ENCODE data around the gene NTPCR.

NTPCR gene

DNA sequence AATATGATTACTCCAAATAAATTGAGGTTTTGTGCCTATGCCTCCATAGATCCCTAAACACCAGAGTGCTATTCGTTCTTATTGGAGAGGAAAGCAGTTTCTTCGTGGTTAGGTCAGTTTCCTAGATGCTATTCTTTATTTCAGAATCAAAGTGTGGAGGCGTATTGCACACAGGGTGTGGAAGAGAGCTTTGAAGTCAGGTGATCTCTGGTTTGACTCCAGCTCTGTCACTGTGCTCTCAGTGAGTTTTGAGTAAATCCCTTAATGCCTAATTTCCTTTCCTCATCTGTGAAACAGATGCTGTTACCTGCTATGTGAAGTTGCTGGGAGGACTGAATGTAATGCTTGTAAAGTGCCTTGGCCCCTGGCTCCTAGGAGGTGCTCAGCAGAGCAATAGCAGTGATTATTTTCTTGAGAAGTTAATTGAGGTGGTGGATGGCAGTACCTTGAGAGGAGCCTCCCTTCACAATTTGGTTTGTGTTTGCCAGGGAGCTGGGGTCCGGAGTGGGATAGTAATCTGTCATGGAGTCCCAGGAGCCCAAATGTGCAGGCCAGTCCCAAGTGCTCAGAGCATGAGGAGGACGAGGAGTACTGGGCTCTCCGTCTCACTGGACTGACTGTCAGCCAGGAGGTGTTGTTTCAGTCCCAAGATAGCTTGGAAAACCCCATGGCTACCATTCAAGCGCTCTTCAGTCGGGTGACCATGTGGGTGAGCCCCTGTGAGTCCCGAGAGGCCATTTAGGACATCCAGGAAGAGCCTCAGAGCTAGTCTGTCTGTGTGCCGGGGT is 14.9 kb downstream of the NTPCR start:
- TF ChIP-seq, protein P1, sequence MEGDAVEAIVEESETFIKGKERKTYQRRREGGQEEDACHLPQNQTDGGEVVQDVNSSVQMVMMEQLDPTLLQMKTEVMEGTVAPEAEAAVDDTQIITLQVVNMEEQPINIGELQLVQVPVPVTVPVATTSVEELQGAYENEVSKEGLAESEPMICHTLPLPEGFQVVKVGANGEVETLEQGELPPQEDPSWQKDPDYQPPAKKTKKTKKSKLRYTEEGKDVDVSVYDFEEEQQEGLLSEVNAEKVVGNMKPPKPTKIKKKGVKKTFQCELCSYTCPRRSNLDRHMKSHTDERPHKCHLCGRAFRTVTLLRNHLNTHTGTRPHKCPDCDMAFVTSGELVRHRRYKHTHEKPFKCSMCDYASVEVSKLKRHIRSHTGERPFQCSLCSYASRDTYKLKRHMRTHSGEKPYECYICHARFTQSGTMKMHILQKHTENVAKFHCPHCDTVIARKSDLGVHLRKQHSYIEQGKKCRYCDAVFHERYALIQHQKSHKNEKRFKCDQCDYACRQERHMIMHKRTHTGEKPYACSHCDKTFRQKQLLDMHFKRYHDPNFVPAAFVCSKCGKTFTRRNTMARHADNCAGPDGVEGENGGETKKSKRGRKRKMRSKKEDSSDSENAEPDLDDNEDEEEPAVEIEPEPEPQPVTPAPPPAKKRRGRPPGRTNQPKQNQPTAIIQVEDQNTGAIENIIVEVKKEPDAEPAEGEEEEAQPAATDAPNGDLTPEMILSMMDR (conservative IDR thresholded peaks at IDR 0.05) = no peak
- H3K27ac ChIP-seq = no peak overlapping the region

GRCh38 chr1:232965912-232966217 is 15.5 kb downstream of the NTPCR start:
- TF ChIP-seq, protein P1 (conservative IDR thresholded peaks at IDR 0.05) = no peak
- no peak overlapping the region for H3K27ac ChIP-seq

GRCh38 chr1:232966663-232967062 is 16.3 kb downstream of the NTPCR start:
- TF ChIP-seq, protein P1 (conservative IDR thresholded peaks at IDR 0.05) = no peak
- H3K27ac ChIP-seq = peak overlapping the region; percentile 61

- peak overlapping the region; percentile 61; the same call in 1 of the 2 replicates for H3K27ac ChIP-seq
- TF ChIP-seq, protein P1 (conservative IDR thresholded peaks at IDR 0.05) = no peak
Observed at GRCh38 chr1:232968391-232968790, 18.0 kb downstream of the NTPCR start.

GRCh38 chr1:232968965-232969364 is 18.6 kb downstream of the NTPCR start:
- no peak overlapping the region for H3K27ac ChIP-seq
- TF ChIP-seq, protein P1 (conservative IDR thresholded peaks at IDR 0.05) = no peak

- H3K27ac ChIP-seq = no peak overlapping the region
- TF ChIP-seq, protein P1 (conservative IDR thresholded peaks at IDR 0.05) = no peak
Observed at GRCh38 chr1:232969799-232970198, 19.4 kb downstream of the NTPCR start.

DNA sequence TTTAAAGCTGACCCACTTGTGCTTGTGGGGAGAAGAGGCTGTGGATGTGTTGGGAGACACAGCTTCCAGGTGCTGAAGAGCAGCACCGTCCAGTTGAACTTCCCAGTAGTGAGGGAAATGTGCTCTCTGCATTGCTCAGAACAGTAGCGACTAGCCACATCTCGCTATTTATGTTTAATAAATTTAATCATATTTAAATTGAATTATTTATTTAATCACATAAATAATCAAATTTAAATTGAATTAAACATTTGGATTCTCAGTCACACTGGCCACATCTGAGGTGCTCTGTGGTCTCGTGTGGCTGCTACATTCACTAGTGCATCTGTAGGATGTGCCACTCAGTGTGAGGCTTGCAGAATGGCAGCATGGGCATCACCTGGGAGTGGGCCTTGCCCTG is 20.1 kb downstream of the NTPCR start:
- TF ChIP-seq, protein P1 (conservative IDR thresholded peaks at IDR 0.05) = no peak
- no peak overlapping the region for H3K27ac ChIP-seq
